Right hindlimb (tissue), 1 donor: Measurements from ENCODE around the gene FAF1.
"Not testable (repeated sequence)": the region's sequence is repeated elsewhere in the genome, so short reads cannot be mapped to it uniquely, and the experiment has no call there.

Source experiments
- DNase-seq: peaks from one replicate; pipeline ENCODE4 v3.0.0-alpha.2; 2018

The FAF1 gene

DNA sequence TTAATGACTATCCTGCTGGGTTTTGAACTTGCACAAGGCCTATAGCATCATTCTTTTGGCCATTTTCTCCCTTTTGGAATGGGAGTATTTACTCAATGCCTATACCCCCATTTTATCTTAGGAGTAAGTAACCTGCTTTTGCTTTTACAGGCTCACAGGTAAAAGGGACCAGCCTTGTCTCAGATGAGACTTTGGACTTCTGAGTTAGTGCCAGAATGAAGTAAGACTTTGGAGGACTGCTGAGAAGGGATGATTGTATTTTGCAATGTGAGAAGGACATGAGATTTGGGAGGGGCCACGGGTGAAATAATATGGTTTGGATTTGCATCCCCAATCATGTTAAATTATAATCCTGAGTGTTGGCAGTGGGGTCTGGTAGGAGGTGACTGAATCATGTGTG is 212.7 kb downstream of the FAF1 start:
- no peak for DNase-seq

DNA sequence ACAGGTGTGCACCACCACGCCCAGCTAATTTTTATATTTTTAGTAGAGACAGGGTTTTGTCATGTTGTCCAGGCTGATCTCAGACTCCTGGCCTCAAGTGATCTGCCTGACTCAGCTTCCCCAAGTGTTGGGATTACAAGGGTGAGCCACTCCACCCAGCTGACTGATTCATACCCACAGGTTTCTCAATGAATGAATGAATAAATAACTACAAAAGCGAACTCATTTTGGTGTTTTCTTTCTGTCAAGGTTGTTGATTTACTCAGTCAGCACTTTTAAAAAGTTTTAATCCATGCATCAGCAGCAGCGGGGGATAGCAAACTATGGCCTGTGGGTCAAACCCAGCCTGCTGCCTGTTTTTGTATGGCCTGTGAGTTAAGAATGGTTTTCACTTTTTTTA is 217.5 kb downstream of the FAF1 start:
- DNase-seq, result no peak

DNA sequence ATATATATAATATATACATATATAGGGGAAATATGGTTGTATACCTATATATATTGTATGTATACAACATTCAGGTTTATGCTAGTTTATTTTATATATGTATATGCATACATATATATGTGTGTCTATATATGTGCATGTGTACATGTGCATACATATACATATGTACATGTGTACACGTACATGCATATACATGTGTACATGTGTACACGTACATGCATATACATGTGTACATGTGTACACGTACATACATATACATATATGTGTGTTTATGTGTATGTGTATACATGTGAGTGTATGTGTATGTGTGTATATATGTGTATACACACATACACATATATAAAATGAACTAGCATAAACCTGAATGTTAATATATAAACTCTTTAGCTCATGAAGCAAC is 220.9 kb downstream of the FAF1 start:
- no peak for DNase-seq

DNA sequence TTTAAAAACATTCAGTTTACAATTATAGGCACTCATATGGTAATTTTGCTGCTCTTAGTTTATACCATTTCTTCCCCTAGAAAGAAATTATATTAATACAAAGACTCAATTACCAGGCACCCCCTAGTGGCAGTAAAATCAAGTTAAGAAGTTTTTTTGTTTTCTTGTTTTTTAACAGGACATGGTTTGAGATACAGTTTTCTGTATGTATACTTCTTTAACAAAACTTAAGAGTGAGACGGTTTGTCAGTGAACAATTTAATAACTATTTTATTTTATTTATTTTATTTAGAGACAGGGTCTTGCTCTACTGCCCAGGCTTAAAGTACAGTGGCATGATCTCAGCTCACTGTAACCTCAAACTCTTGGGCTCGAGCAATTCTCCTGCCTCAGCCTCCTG is 224.6 kb downstream of the FAF1 start:
- DNase-seq, result no peak

DNA sequence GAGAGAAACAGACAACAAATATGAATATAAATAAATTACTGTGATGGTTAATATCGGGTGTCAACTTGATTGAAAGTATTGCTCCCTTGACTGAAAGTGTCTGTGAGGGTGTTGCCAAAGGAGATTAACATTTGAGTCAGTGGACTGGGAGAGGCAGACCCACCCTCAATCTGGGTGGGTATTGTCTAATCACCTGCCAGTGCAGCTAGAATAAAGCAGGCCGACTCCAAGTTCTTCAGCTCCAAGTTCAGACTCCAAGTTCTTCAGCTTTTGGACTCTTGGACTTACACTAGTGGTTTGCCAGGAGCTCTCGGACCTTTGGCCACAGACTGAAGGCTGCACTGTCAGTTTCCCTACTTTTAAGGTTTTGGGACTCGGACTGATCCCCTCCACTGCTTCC is 232.5 kb downstream of the FAF1 start:
- DNase-seq, result not testable (repeated sequence)

DNA sequence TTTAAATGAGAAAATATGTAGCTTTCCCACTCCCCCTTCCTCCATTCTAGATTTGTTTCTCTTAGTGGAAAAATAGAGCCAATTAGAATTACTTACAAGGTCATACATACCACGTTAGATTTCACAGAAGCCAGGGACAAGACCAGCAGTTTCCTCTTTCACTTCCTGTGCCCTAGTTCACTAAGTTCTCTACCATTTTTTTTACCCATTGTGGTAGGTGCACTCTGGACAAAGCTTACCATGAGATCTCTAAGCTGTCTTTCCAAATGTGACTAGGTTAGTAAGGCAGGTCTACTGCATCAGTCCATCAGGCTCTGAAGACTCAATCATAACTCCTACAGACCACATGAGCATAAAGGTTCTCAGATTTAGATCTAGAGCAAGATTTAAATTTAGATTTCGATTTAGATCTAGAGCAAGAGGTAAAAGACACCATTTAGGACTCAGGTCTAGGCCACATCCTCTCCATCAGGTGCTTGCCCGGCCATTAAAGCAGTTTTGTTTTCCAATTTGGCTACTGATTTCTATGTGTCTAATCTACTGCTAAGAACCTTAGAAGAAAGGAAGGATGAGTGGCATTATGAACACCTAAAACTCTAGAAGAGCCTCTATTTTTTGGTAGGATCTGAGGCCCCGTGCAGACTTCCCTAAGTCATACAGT is 235.3 kb downstream of the FAF1 start:
- no peak for DNase-seq

DNA sequence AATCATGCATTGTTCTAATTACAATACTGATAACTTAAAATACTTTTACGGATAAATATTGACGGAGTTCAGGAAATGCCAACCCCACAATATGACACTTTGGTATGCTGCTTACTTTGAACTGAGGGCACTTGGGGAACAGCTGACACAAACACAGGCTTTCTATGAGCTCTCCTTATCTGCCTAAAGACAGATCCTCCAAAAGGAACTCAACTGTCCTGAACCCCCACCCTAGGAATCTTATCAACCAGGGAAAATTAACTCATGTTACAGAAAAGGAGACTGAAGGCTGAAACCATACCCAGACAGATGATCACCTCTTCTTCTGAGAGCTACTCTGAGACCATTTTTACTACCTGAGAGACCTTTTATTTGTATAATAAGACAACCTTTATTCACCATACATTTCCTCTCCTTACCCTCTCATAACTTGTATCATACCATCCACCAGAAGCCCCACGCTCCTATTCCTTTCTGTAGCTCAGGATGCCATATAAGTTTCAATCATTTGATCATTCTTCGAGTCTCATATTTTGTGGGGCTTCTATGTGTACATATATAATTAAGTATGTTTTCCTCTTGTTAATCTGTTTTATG is 239.5 kb downstream of the FAF1 start:
- no peak for DNase-seq

DNA sequence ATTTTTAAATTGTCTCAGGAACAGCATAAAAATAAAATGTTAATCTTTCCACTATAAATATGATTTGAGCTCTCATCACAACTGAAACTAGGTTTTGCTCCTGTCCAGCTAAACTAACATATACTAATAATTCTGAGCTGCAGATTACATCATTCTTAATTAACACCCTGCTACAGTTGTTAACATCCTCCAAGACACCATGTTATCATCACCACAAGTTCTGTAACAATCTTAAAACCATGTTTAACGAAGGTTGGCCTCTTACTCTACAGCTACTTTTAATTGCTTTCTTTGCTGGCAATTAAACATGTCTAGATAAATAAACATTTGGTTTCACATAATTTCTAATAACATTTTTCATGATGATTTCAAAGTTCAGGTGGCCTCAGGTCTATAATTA is 240.9 kb downstream of the FAF1 start:
- DNase-seq, result no peak

DNA sequence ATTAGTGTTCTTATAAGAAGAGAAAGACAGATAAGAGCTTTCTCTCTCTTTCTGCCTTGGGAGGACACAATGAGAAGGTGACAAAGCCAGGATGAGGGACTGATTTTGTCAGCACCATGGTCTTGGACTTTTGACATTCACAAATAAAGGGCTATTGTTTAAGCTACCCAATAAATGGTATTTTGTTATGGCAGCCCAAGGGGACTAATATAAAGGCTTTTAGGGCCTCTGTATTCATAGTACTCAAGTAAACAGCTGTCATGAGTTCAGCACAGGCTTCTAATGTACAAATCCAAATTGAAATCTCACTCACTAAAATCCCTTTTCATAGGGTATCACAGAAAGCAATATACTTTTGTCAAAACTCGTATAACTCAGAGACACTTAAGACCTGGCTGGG is 242.7 kb downstream of the FAF1 start:
- no peak for DNase-seq

DNA sequence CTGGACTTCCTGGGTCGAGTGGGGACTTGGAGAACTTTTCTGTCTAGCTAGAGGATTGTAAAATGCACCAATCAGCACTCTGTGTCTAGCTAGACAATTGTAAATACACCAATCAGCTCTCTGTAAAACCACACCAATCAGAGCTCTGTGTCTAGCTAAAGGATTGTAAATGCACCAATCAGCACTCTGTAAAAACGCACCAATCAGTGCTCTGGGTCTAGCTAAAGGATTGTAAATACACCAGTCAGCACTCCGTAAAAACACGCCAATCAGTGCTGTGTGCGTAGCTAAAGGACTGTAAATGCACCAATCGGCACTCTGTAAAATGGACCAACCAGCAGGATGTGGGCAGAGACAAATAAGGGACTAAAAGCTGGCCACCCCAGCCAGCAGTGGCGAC is 243.6 kb downstream of the FAF1 start:
- not testable (repeated sequence) for DNase-seq

DNA sequence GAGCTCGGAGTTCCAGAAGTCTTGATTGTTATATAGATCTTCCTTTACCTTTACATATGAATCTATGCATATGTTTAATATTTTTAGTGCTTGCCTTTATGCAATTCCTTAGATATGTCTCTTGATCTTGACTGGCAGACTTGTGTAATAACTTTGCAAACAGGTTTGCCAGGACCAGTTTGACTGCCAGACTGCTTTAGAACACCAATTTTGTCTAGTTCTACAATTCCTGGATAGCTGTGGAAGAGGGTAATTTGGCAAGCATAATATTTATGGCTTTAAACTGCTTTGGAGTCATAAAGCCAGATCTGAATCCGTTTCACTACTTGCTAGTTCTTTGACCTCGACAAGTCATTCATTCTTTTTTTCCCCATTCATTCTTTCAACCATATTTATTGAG is 250.0 kb downstream of the FAF1 start:
- DNase-seq, result no peak

DNA sequence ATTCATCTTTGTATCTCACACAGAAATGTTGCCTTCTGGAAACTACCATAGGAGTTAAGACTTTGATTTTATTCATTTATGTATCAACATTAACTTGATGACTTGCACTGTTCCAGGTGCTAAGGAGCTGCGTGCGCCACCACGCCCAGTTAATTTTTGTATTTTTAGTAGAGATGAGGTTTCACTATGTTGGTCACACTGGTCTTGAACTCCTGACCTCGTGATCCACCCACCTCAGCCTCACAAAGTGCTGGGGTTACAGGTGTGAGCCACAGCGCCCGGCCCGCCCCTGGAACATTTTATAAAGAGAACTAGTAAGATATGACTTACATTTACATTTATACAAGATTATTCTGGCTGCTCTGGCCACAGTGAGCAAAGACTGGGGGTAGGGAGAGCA is 252.2 kb downstream of the FAF1 start:
- no peak for DNase-seq

DNA sequence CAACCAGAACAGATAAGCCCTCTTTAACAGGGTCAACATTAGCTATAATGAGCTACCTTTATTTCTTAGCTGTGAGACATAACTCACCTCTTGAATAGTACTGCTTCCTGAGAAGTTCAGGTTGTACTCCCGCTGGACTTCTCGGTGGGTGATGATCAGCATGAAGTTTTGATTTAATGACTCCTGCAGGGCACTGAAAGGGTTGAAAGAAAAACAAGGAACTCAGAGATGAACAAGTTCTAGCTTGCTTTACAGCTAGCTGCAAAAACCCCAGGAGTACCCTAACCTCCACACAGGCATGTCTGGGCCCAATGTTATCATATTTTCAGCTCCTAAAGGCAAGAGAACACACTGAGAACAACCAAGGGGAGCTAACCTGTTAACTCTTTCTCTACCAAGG is 254.4 kb downstream of the FAF1 start:
- no peak for DNase-seq

DNA sequence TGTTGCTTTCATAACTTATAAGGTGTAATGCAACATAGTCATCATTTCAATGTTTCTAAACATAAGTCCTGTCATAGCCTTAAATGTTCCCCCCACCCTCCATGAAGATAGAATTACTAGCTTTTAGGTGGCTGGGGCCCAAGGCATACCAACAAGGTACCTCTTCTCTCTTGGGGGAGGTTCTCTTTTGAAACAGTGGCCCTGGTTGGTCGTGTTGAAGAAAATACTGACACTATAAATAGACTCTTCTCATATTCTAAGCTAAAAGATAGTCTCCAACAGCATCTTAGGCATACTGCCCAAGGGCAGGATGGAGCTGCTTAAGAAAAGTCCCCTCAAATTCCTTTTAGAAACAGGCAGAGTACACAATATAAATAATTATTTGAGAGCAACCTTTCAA is 255.0 kb downstream of the FAF1 start:
- DNase-seq, result no peak

DNA sequence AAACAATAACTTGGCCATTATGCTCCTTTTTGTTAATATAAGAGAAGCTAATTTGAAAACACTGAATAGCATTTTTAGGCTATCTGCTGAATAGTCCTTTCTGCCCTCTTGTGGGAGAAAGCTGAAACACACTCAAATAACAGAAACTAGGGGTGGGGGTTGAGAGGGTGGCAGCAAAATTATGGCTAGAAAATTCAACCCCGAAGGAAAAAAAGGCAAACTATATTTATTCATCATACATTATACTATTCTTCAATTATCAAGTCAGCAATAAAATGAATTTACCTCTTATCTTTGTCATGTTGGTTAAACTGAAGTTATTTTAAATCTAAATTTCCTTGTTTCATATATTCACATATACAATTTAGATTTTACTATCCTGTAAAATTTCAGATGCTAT is 255.9 kb downstream of the FAF1 start:
- no peak for DNase-seq

DNA sequence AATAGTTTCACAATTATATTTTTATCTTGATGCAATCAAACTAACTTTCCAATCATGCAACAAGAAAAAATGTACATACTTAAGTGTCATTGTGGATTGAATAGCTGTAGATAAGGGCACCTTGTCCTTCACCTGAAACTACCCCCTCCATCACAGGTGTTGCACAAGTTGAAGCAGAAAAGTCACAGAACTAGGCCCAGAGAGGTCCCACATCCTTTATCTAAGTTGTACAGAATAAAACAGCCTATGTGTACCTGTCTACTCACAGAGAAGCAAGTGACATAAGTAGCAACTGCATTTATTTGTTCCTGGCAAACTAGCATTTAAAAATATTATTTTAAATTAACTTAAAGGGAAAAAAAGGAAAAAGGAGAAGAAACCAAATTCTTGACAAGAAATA is 256.8 kb downstream of the FAF1 start:
- no peak for DNase-seq

DNA sequence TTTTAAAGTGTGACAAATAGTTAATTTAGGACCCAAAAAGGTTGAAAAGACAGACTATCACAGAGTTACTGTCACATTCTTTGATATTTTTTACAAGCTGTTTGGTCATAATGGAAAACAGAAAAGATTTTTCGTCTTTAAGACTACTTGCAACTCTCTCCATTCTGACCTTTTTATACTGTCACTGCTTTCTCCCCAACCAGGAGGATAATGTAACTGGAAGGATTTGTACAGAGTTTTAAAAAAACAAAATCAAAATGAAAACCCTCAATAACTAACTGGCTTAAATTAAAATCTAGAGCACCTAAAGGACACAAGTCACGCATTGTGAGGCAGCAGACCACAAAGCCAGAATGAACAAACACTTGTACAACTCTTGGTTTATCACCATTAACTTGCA is 257.7 kb downstream of the FAF1 start:
- DNase-seq, result no peak

DNA sequence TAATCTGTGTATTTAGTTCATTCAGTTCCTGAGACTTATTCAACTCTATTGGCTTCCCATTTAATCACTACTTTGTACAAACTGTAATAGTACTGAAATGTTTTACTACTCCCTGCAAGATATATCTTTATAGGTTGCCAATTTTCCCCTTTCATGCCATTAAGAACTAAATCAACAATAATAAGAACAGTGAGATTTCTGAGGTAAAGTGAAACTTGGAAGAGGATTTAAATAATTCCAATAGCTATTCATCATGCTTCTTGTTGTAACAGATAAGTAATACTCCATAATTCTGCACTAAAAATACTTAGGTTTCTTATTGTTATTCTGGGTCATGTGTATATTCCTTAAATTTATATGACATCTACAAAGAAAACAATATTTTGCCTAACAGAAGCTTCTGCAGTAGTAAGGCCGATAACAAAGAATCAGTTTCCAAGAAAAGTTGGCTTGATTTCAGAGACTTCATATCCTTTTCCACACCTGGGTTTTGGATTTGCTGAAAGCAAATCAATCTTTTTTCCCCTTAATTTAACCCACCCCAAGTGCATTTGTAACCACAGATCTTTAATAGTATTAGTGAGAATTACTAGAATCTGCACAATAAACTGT is 258.3 kb downstream of the FAF1 start:
- no peak for DNase-seq

DNA sequence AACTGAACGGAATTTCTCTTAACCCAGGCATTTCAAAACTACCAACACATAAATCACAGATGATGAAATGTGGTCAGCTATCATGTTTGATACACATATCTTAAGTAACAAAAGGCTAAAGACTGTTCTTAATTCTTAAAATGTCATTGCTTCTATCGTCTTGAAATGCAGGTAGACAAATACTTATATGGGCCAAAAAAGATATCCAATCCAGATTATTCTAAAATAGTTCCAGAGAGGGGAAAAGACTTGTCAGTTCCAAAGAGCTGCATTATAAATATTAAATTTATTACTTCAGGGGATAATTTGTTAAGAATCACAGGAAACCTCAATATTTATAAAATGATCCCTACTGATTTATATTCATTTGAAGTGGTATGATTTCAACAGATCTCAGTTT is 259.4 kb downstream of the FAF1 start:
- DNase-seq, result no peak

DNA sequence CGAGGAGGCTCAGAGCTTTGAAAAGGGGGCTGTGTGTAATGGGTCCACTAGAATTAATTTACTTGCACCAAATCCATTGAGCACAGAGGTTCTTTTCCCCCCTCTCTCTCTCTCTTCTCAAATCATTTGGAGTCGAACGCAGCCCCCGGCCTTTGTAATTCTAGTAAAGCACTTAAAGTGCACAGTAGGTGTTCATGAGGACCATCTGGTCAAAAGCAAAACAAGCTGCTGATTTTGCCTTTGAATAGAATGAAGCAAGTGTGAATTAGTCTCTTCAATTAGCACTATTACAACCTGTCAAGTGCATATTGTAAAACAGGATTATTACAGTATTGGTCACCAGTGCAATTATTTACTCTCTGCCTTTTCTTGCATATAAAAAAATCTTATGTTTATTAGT is 259.9 kb downstream of the FAF1 start:
- no peak for DNase-seq

DNA sequence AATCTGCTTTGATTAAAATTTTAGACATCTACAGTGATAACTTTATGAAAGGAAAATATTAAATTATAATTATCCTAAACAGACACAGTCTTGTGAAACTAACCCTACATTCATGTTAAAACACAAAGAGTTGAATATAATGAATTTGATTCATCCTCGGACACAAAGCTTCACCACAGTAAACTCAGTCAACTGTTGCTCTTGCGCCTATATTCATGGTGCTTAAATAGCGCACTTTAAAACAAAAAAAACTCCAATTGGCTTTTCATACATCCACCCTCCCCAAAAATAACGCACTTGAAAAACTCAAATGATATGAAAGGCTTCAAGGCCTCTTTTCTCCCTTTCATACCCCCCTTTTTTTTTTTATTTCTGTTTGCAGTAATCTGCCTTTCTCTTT is 260.3 kb downstream of the FAF1 start:
- no peak for DNase-seq

DNA sequence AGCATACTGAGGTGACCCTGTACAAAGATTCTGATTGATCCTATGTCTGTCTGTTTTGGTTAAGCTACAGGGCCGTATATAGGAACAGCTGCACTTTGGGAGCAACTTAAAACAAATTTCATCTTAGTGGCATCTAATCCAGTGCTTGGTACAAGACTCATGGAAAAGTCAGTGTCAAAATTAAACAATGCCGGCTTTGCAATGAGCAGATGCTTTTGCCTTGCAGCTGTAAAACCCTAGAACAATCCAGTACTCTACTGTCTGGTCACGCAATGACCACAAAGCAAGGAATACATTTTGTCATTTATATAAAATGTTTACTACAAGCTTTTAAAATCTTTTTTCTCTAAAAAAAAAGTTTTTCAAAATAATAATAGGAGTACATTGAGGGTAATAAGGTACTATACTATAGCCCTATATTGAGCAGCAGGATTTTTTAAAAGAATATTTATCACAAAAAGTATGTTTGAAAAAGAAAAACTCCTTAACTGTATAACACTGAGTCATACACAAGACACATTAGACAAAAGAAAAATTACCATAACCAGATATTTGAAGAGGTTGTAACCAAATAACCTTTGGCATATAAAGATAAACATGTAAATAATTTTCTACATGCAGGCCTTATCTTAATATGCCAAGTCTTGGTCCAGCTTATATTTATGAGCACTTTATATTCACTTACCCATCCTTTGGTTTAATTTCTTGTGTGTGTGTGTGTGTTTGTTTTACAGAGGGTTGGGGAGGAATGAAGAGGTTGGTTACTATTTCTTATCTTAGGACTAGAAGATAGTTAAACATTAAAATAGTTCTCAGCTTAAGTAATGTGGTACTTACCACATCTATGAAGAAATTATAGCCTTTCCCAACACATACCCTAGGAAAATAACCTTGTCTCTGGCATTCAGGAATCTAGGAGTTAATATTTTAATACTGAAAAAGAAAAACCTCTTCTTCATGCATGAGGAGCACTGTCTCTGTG is 262.3 kb downstream of the FAF1 start:
- DNase-seq, result no peak

DNA sequence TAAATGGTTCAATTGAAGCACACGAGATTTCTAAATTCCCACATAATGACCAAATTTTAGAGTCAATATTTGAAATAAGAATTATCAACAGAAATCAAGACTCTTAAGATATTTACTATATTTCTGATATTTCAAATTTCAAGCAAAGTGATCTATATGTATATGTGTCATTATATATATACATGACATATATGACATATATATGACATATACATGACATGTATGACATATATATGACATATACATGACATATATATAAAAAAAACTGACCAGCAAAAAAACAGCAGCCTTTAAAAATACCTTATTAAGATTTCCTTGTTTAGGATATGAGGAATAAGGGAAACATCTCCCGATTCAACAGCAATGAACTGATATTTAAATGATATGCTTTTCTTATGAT is 266.2 kb downstream of the FAF1 start:
- no peak for DNase-seq

DNA sequence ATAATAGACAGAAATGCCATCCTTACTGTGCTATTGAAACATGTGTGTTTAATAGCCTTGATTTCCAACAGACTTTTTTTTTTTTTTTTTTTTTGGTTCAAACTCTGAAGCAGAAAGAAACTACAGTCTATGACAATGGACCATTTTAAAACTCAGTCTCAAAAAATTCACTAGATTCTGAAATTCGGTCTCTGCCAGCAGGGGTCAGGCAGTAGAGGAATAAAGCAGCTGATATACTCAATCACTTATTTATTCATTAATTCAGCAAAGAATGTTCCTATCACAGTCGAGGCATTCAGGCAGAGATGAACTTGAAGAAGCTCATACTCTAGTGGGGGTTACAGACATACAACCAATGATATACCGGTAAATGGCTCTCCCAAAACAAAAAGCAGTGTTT is 275.9 kb downstream of the FAF1 start:
- no peak for DNase-seq
